Neural progenitor cell (in vitro differentiated cells): ENCODE results near the gene PAPOLB. TPM values are rescaled to one million over a fixed set of nuclear protein-coding genes. Genes with fewer than 3 reads are reported as not detected.

Experiments
- DNase-seq: peaks from one replicate; pipeline ENCODE4 v3.0.0-alpha.2; 2016; ENCODE audit warnings: low spot score
- H2AFZ ChIP-seq: fragments of 200-600 bp; sonication (generic); replicated peaks from 2 replicates; pipeline ENCODE4 v1.6.1; 2016; ENCODE audit warnings: antibody characterized with exemption
- H3F3A ChIP-seq: fragments of 200-600 bp; sonication (generic); 2 replicates; pipeline ENCODE4 v1.6.1; 2016; ENCODE audit warnings: antibody characterized with exemption, low read depth
- H3K27ac ChIP-seq: fragments of 200-600 bp; sonication (generic); 2 replicates; pipeline ENCODE4 v1.5.1; 2016; ENCODE audit warnings: mild to moderate bottlenecking
- H3K27me3 ChIP-seq: fragments of 200-600 bp; sonication (generic); 2 replicates; pipeline ENCODE4 v1.6.1; 2016; ENCODE audit warnings: mild to moderate bottlenecking, moderate library complexity
- H3K36me3 ChIP-seq: fragments of 200-600 bp; sonication (generic); 2 replicates; pipeline ENCODE4 v1.5.1; 2016
- H3K4me1 ChIP-seq: fragments of 200-600 bp; sonication (generic); 2 replicates; pipeline ENCODE4 v1.6.1; 2016; ENCODE audit warnings: mixed run types
- H3K4me2 ChIP-seq: fragments of 200-600 bp; sonication (generic); 2 replicates; pipeline ENCODE4 v1.6.1; 2016
- H3K4me3 ChIP-seq: fragments of 200-600 bp; sonication (generic); 2 replicates; pipeline ENCODE4 v1.5.1; 2016
- H3K79me2 ChIP-seq: fragments of 200-600 bp; sonication (generic); 2 replicates; pipeline ENCODE4 v1.6.1; 2016; ENCODE audit warnings: low read depth
- H3K9ac ChIP-seq: fragments of 200-600 bp; sonication (generic); 2 replicates; pipeline ENCODE4 v1.6.1; 2016
- H3K9me3 ChIP-seq: fragments of 200-600 bp; sonication (generic); 2 replicates; pipeline ENCODE4 v1.5.1; 2016; ENCODE audit warnings: low read depth
- H4K20me1 ChIP-seq: fragments of 200-600 bp; sonication (generic); 2 replicates; pipeline ENCODE4 v1.6.1; 2016; ENCODE audit warnings: low read depth
- H3K27ac Mint-ChIP-seq: 3 replicates; pipeline ENCODE4 v1.8.0; 2021; ENCODE audit warnings: mixed read lengths
- H3K27me3 Mint-ChIP-seq: 2 replicates; pipeline ENCODE4 v1.8.0; 2022; ENCODE audit warnings: low read depth, mild to moderate bottlenecking, inconsistent platforms, moderate library complexity, mixed read lengths; ENCODE audit not compliant: insufficient read depth
- H3K36me3 Mint-ChIP-seq: 3 replicates; pipeline ENCODE4 v1.8.0; 2021; ENCODE audit warnings: mixed read lengths
- H3K4me1 Mint-ChIP-seq: 3 replicates; pipeline ENCODE4 v1.8.0; 2021; ENCODE audit warnings: mixed read lengths
- H3K4me3 Mint-ChIP-seq: 3 replicates; pipeline ENCODE4 v1.8.0; 2021; ENCODE audit warnings: mild to moderate bottlenecking, moderate library complexity, mixed read lengths
- H3K9me3 Mint-ChIP-seq: 3 replicates; pipeline ENCODE4 v1.8.0; 2020; ENCODE audit warnings: mixed read lengths
- EZH2 ChIP-seq: fragments of 200-600 bp; sonication (generic); IDR thresholded peaks from 2 replicates; pipeline ENCODE4 v1.6.1; 2017; ENCODE audit warnings: antibody characterized with exemption, mild to moderate bottlenecking, moderate library complexity
- EZH2phosphoT487 ChIP-seq: fragments of 200-600 bp; sonication (generic); IDR thresholded peaks from 2 replicates; pipeline ENCODE4 v1.6.1; 2017; ENCODE audit warnings: antibody characterized with exemption
- total RNA-seq: library from RNA; depleted of rRNA; stranded (reverse); fragments of >200 nt; gene quantifications from 2 replicates; pipeline ENCODE4 v1.2.3, GENCODE V29; 2015; ENCODE audit warnings: low replicate concordance
- TF ChIP-seq, protein P1 (sequence below): fragments of 200-600 bp; sonication (generic); IDR thresholded peaks from 2 replicates; pipeline ENCODE4 v1.5.1; 2017; ENCODE audit warnings: antibody characterized with exemption, mild to moderate bottlenecking

Gene PAPOLB
- total RNA-seq, 1 donor from 2014 or later, result not detected

DNA sequence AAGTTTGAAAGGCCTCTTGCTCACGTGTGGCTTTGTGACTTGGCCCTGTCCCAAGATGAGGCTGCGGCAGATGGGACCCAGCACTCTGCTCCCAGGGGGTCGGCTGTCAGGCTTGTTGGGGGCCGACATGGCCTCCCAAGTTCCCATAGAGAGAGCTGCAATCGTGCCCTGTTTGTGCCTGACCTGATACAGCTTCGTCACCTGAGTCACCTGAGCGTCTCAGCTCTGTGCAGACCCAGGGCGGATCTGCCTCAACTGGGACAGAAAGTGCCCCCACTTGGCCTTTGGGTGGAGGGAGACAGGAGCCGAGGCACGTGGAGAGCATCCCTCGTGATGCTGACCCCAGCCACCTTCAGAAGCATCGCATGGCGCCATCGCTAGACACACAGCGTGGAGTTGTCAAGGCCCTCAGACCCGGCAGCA lies 21.7 kb downstream of the PAPOLB start:
- H3K27me3 ChIP-seq, result no peaks in the 10 kb centered on the region
- TF ChIP-seq, protein P1, sequence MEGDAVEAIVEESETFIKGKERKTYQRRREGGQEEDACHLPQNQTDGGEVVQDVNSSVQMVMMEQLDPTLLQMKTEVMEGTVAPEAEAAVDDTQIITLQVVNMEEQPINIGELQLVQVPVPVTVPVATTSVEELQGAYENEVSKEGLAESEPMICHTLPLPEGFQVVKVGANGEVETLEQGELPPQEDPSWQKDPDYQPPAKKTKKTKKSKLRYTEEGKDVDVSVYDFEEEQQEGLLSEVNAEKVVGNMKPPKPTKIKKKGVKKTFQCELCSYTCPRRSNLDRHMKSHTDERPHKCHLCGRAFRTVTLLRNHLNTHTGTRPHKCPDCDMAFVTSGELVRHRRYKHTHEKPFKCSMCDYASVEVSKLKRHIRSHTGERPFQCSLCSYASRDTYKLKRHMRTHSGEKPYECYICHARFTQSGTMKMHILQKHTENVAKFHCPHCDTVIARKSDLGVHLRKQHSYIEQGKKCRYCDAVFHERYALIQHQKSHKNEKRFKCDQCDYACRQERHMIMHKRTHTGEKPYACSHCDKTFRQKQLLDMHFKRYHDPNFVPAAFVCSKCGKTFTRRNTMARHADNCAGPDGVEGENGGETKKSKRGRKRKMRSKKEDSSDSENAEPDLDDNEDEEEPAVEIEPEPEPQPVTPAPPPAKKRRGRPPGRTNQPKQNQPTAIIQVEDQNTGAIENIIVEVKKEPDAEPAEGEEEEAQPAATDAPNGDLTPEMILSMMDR, result no peak
- TF ChIP-seq EZH2 (no peak), EZH2phosphoT487 (no peak)
- H3K27ac ChIP-seq, result no peak overlapping the region
- H3K36me3 Mint-ChIP-seq, result no peaks in the 10 kb centered on the region
- DNase-seq, result no peak
- H3K4me2 ChIP-seq, result no peak overlapping the region
- no peak overlapping the region for H3K27ac Mint-ChIP-seq
- no peaks in the 10 kb centered on the region for H3K79me2 ChIP-seq
- no peaks in the 10 kb centered on the region for H4K20me1 ChIP-seq
- no peak overlapping the region for H3K9ac ChIP-seq
- H3K27me3 Mint-ChIP-seq, result peaks cover 3% of the 10 kb centered on the region
- H2AFZ ChIP-seq, result no peak overlapping the region
- no peak overlapping the region for H3K4me3 ChIP-seq
- no peaks in the 10 kb centered on the region for H3K9me3 Mint-ChIP-seq
- peaks cover 12% of the 10 kb centered on the region for H3F3A ChIP-seq
- peaks cover 15% of the 10 kb centered on the region for H3K4me1 ChIP-seq
- no peak overlapping the region for H3K4me3 Mint-ChIP-seq
- H3K4me1 Mint-ChIP-seq, result peaks cover 18% of the 10 kb centered on the region
- H3K36me3 ChIP-seq, result no peaks in the 10 kb centered on the region
- no peaks in the 10 kb centered on the region for H3K9me3 ChIP-seq

DNA sequence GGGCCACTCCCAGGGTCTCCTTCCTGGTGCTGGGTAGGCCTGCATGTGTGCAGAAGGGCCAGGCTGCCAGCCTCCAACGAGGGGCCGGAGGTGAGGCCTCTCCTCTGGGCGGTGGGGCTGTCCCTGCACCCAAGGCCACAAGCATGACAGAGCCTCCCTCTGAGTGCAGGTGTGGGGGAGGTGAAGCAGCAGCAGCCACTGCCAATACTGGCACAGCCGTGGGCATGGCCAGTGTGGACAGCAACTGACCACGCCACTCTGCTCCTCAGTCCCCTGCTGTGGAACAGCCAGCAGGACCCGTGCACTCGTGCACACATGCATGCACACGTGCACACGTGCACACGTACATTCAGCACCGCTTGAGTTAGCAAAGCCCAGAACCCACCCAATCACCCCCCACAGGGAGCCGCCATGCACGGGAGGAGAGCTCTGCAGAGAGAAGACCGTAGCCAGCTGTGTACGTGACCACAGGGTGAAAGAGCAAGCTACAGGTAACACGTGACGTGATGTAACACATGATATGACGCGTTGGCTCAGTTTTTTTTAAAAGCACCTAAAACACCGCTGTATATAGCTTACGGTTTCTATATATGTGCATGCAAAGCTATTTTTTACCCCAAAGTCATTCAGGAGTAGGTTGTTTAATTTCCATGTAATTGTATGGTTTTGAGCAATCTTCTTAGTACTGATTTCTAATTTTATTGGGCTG lies 23.1 kb downstream of the PAPOLB start:
- H3K79me2 ChIP-seq, result no peaks in the 10 kb centered on the region
- H3K4me2 ChIP-seq, result no peak overlapping the region
- no peak overlapping the region for H3K4me3 ChIP-seq
- peaks cover 15% of the 10 kb centered on the region for H3K4me1 ChIP-seq
- Mint-ChIP-seq H3K4me3 (no peak overlapping the region), H3K9me3 (no peaks in the 10 kb centered on the region), H3K4me1 (peaks cover 18% of the 10 kb centered on the region), H3K27me3 (peaks cover 3% of the 10 kb centered on the region), H3K27ac (no peak overlapping the region), H3K36me3 (no peaks in the 10 kb centered on the region)
- no peak overlapping the region for H3K27ac ChIP-seq
- no peak overlapping the region for H2AFZ ChIP-seq
- H4K20me1 ChIP-seq, result no peaks in the 10 kb centered on the region
- H3K36me3 ChIP-seq, result no peaks in the 10 kb centered on the region
- H3K9ac ChIP-seq, result no peak overlapping the region
- no peak for TF ChIP-seq EZH2phosphoT487
- TF ChIP-seq, protein P1, result no peak
- no peak for TF ChIP-seq EZH2
- no peaks in the 10 kb centered on the region for H3K9me3 ChIP-seq
- no peaks in the 10 kb centered on the region for H3K27me3 ChIP-seq
- peaks cover 12% of the 10 kb centered on the region for H3F3A ChIP-seq
- no peak for DNase-seq

DNA sequence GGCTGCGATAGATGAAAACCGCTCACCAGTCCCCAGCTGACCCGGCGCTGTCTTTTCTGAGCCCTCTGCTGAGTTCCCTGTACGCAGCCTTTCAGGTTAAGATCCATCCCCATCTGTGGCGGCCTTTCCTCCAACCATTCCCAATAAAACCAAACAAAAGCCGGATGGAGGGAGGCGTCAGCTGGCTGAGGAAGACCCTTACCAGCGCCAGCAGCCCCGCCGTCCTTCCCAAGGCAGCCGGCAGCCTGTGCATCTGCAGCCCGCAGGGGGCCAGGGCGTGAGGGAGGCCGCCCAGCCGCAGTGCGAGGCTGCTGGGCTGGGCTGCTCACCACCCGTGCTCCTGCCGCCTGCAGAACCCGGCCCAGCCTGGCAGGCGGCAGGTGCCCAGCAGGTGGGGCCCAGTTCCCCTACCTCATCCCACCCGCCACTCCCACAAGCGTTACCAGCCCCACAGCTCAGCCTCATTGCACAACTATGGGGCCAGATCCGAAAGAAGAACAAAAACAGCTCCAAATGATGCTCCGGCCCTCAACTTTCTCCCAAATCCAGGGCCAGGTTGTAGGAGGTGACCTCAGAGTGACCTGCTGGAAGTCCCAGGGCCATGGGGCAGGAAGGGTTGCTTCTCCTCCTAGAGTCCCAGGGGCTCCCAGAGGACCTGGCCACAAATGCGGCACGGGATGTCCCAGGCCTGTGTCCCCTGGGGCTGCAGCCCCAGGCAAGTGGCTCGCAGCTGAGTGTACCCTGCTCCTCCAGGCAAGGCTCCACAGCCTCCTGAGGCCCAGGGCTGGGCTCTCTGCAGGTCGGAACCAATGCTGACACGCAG lies 23.8 kb downstream of the PAPOLB start:
- no peak overlapping the region for H3K4me3 ChIP-seq
- H3K27ac Mint-ChIP-seq, result peak overlapping the region; percentile 9

More for the DNA sequence above, 23.8 kb downstream of the PAPOLB start:
- Mint-ChIP-seq H3K9me3 (no peaks in the 10 kb centered on the region), H3K27me3 (peaks cover 4% of the 10 kb centered on the region), H3K36me3 (no peaks in the 10 kb centered on the region), H3K4me3 (peak overlapping the region; percentile 8), H3K4me1 (peaks cover 18% of the 10 kb centered on the region)
- Histone ChIP-seq H3K4me1 (peaks cover 15% of the 10 kb centered on the region), H3F3A (peaks cover 12% of the 10 kb centered on the region), H3K4me2 (peak overlapping the region; percentile 54), H3K79me2 (no peaks in the 10 kb centered on the region), H3K9ac (no peak overlapping the region), H3K27me3 (no peaks in the 10 kb centered on the region), H2AFZ (peak overlapping the region; percentile 24), H3K27ac (no peak overlapping the region), H4K20me1 (no peaks in the 10 kb centered on the region), H3K36me3 (no peaks in the 10 kb centered on the region), H3K9me3 (no peaks in the 10 kb centered on the region)
- TF ChIP-seq, protein P1, result no peak
- no peak for TF ChIP-seq EZH2phosphoT487
- TF ChIP-seq EZH2, result no peak
- peak; percentile 82 for DNase-seq
